Stimulated activated CD4-positive, alpha-beta T cell treated with anti-CD3 and anti-CD28 coated beads, Interleukin-4, amount 100 ng/mL, for 48 hours (primary cell): Measurements from ENCODE around the gene PLXNB3.
A peak's percentile ranks its signal among the peaks of the same experiment; 100 is the strongest.

Experiments
- DNase-seq, 2 donors: peaks; one replicate each; pipeline ENCODE4 v3.0.0-alpha.2; 2020; ENCODE audit warnings: low read depth in 2 of 2

The PLXNB3 gene

GRCh38 chrX:153791104-153791852 lies 27.2 kb downstream of the PLXNB3 start:
- DNase-seq, result no peak

- no peak for DNase-seq
Measured at GRCh38 chrX:153792368-153792767, 28.3 kb downstream of the PLXNB3 start.

GRCh38 chrX:153793291-153793690 lies 29.2 kb downstream of the PLXNB3 start:
- no peak for DNase-seq

GRCh38 chrX:153794018-153794896 lies 30.2 kb downstream of the PLXNB3 start, which contains the start of the genes IDH3G and SSR4:
Gene IDH3G, minus strand, starts transcription at chrX:153794375. Its CDS starts 49 bp downstream, at chrX:153794326.
Gene SSR4, plus strand, starts transcription at chrX:153794668. Its CDS starts 20 bp downstream, at chrX:153794688.
- DNase-seq, result peak; percentile 82 to 86

- DNase-seq, result no peak
Measured at GRCh38 chrX:153794897-153795816, 31.1 kb downstream of the PLXNB3 start.

GRCh38 chrX:153797415-153798015 lies 33.5 kb downstream of the PLXNB3 start:
- no peak for DNase-seq

GRCh38 chrX:153799326-153799725 lies 35.3 kb downstream of the PLXNB3 start:
- no peak for DNase-seq

GRCh38 chrX:153800177-153800722 lies 36.2 kb downstream of the PLXNB3 start:
- no peak for DNase-seq

- DNase-seq, result no peak
Measured at GRCh38 chrX:153800746-153801145, 36.7 kb downstream of the PLXNB3 start.

GRCh38 chrX:153801669-153802068 lies 37.6 kb downstream of the PLXNB3 start:
- no peak for DNase-seq

GRCh38 chrX:153802513-153803045 lies 38.5 kb downstream of the PLXNB3 start:
- DNase-seq, result no peak

- no peak for DNase-seq
Measured at GRCh38 chrX:153803211-153804099, 39.4 kb downstream of the PLXNB3 start.

GRCh38 chrX:153804100-153804595 lies 40.1 kb downstream of the PLXNB3 start:
- DNase-seq, result no peak

GRCh38 chrX:153804621-153805020 lies 40.6 kb downstream of the PLXNB3 start:
- DNase-seq, result no peak

GRCh38 chrX:153805436-153805835 lies 41.4 kb downstream of the PLXNB3 start:
- DNase-seq, result no peak

GRCh38 chrX:153806999-153807575 lies 43.0 kb downstream of the PLXNB3 start:
- no peak for DNase-seq

GRCh38 chrX:153807976-153808375 lies 43.9 kb downstream of the PLXNB3 start:
- no peak for DNase-seq

GRCh38 chrX:153812220-153812619 lies 48.2 kb downstream of the PLXNB3 start:
- DNase-seq, result no peak

GRCh38 chrX:153813161-153813560 lies 49.1 kb downstream of the PLXNB3 start:
- no peak for DNase-seq
